Right lobe of liver (tissue), 4 donors: Measurements from ENCODE around the gene ST8SIA3.

Source experiments
- CTCF ChIP-seq, 4 donors: fragments of 200-600 bp in 3 of 4; fragments of 450-650 bp in 1 of 4; IDR thresholded peaks; one replicate each; pipeline versions ENCODE4 v1.5.1 to v1.8.0; 2016 to 2022; ENCODE audit warnings: antibody characterized with exemption in 4 of 4, mild to moderate bottlenecking in 2 of 4
- POLR2A ChIP-seq: fragments of 450-650 bp; IDR thresholded peaks from one replicate; pipeline ENCODE4 v1.6.1; 2017; ENCODE audit warnings: antibody characterized with exemption, mild to moderate bottlenecking
- donor health status: DM: no; HTN: no; CAD: no.
- donor health status: DM: no; HTN: no; CAD: no.
- donor health status: DM: no; HTN: yes; CAD: no.

DNA sequence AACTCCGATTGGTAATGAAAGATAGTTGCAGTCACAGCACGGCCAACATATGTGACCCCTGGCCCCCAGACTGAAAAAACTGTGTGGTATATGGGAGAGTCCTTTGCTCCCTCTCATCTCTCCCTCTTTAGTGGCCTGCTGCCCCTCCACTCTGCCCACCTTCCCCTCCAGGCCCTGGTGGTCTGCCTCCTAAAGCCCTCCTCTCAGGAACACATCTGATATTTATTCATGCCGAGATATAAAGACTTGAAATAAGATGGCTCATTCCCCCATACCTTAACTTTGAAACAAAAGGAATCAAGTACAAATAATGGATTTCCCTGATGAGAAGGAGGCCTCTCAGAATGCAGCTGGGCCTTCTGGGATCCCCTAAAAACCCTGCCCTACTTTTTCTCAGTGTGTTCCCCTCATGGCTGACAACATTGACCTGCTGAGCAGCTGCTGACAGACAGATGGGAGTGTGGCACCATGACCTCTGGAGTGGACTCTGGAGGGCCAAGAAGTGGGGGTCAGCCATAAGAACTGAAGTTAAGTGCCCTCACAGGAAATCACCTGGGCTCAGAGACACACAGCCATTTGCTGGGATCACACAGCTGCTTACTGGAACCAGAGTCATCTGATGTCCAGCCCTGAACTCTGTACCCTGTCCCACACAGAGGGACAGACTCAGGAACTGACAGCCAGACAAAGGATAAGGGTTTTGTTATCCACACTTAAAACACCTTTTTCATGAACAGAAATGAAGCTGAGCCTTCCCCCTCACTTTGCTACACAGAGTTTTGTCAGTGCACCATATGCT is 39.8 kb upstream of the ST8SIA3 start:
- TF ChIP-seq CTCF (IDR thresholded peaks at IDR 0.05): no peak
- TF ChIP-seq POLR2A: no peak
